HG03196 (cell line): Measurements from ENCODE around the gene CDK14.
A peak's percentile ranks its signal among the peaks of the same experiment; 100 is the strongest.
"Not testable (repeated sequence)": the region's sequence is repeated elsewhere in the genome, so short reads cannot be mapped to it uniquely, and the experiment has no call there.

Experiments
- ATAC-seq: cut with Tn5 transposase; IDR thresholded peaks from one replicate; pipeline ENCODE4 v1.9.1; 2021; ENCODE audit not compliant: unreplicated experiment

CDK14 gene

GRCh38 chr7:90629297-90629918, 33.3 kb downstream of the CDK14 start:
- ATAC-seq, result peak; percentile 73

DNA sequence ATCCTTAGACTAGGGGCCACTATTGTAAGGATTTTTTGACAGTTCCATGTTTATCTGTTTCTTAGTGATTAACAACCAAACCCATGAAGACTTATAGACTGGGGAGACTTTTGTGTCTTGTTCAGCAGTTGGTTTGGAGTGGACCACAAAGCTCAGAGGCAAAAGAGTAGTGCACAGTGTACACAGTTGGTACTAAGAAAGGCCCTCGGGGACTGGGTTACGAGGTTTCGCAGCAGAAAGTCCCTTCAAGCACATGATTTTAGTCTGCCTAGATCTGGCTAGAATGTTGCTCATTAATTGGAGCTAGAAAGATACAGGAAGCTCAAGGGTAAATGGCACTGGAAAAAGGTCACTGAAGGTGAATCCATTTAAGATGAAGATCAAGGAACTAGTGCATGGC, 35.4 kb downstream of the CDK14 start:
- ATAC-seq, result no peak

DNA sequence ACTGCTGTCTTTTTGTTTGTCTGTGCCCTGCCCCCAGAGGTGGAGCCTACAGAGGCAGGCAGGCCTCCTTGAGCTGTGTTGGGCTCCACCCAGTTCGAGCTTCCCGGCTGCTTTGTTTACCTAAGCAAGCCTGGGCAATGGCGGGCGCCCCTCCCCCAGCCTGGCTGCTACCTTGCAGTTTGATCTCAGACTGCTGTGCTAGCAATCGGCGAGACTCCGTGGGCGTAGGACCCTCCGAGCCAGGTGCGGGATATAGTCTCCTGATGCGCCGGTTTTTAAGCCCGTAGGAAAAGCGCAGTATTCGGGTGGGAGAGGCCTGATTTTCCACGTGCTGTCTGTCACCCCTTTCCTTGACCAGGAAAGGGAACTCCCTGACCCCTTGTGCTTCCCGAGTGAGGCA, 43.6 kb downstream of the CDK14 start:
- not testable (repeated sequence) for ATAC-seq

DNA sequence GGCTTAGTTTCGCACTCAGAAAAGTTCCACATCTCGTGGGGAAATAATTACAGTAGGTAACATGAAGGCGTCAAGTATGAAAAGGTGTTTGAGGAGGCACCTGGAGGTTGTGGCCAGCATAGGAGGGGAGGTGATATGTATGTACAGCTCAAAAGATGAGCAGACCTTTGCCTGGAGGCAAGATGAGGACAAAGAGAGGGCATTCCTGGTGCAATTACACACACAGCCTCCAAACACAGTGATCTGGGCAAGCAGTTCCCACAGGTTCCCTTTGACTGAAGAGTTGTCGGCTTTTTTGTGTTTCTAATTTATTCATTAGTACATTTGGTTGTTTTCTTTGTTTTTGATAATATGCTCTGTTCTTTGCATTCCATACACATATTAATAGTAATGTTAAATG, 46.9 kb downstream of the CDK14 start:
- ATAC-seq, result no peak

GRCh38 chr7:90645784-90646183, 49.7 kb downstream of the CDK14 start:
- no peak for ATAC-seq

DNA sequence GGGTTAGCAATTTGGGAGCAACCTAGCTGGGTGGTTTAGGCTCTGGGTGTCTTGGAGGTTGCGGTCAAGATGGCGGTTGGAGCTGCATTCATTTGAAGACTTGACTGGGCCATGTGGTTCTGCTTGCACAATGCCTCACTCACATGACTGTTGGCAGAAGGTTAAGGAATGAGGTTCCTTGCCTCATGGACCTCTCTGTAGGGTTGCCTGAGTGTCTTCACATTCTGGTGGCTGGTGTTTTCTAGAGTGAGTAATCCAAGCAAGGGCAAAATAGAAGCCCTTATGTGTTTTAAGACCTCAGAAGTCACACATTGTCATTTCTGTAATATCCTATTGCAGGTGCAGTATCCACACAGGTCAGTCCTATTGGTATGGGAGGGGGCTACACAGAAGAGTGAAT, 52.0 kb downstream of the CDK14 start:
- ATAC-seq, result no peak

GRCh38 chr7:90648834-90649233, 52.7 kb downstream of the CDK14 start:
- no peak for ATAC-seq

GRCh38 chr7:90654718-90655427, 58.8 kb downstream of the CDK14 start:
- ATAC-seq, result no peak

GRCh38 chr7:90655566-90655965, 59.4 kb downstream of the CDK14 start:
- peak; percentile 54 for ATAC-seq

DNA sequence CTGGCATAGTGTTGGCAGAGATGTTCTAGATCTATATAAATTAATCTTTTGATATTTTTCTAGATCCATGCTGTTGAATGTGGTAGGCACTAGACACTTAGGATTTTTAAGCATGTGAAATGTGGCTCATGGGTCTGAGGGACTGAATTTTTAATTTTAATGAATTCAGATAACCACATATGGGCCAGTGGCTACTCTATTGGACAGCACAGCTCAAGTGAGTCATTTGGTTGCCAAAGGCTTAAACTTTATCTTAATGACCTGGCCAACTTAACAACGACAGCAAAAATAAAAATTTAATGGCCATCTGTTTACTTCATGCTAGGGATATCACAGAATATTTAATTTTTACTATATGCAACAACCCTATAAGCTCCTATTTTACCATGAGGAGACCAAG, 61.4 kb downstream of the CDK14 start:
- ATAC-seq, result no peak

- no peak for ATAC-seq
Measured at GRCh38 chr7:90660100-90660499, 64.0 kb downstream of the CDK14 start.

- ATAC-seq, result peak; percentile 57
Measured at GRCh38 chr7:90660819-90661218, 64.7 kb downstream of the CDK14 start.

- peak; percentile 9 for ATAC-seq
Measured at GRCh38 chr7:90661290-90662151, 65.4 kb downstream of the CDK14 start.

- no peak for ATAC-seq
Measured at GRCh38 chr7:90663176-90663575, 67.1 kb downstream of the CDK14 start.

GRCh38 chr7:90666186-90666585, 70.1 kb downstream of the CDK14 start:
- ATAC-seq, result no peak

DNA sequence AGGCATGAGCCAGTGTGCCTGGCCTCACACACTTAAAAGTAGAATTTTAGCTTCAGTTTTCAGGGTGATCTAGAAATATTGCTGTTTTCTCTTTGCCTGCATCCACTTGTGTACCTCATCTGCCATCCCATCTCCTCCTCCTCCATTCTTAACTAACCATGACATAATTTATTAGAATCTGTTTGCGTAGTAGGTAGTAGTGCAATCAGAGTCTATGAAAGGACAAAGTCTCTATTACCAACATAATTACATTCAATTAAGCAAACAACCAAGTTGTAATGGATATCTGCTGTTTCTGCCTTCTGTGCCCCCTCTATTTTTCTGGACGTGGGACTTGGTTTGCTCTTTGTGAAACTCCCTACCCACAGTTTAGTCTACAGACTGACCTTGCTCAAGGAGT, 72.9 kb downstream of the CDK14 start:
- no peak for ATAC-seq

DNA sequence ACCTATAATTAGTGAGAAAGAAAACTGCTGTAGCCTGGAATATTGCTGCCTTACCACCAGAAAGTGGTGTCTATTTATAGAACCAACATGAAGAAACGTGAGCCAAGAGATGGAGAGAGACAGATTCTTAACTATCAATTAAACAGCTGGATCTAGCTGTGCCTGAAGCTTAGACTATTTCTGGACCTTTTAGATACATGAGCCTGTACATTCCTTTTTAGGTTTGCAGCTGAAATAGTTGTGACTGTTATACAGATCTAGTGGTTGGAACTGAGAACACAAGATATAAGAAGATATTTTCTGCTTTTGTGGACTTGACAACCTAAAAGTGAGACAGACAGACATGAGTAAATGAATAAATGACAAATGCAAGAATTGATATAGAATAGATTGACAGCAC, 73.4 kb downstream of the CDK14 start:
- no peak for ATAC-seq

- no peak for ATAC-seq
Measured at GRCh38 chr7:90671571-90671970, 75.5 kb downstream of the CDK14 start.

- no peak for ATAC-seq
Measured at GRCh38 chr7:90672210-90672609, 76.1 kb downstream of the CDK14 start.

GRCh38 chr7:90674625-90675024, 78.5 kb downstream of the CDK14 start:
- ATAC-seq, result no peak

- no peak for ATAC-seq
Measured at GRCh38 chr7:90675982-90676381, 79.9 kb downstream of the CDK14 start.
